ENCODE measurements around the gene KCNQ1. TPM values are rescaled to one million over a fixed set of nuclear protein-coding genes. Genes with fewer than 3 reads are reported as not detected.
A peak's percentile ranks its signal among the peaks of the same experiment; 100 is the strongest.

Gene KCNQ1
- total RNA-seq, 1 donor from 2014 or later: 2.6 TPM

DNA sequence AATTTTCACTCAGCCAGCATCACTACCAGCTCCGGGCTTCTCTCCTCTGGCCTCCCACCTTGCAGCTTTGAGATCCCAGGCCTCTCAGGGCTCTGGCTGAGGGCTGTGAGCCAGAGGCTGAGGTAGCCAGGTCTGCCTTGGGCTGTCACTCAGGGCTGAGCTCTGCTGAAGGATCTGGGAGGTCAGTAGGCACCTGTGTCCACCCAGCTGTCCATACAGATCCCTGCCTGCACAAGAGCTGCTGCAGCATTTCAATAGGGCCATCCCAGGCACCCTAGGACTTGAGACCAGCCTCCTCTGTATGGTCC lies 242.4 kb downstream of the KCNQ1 start:
- Histone ChIP-seq H3K27ac (ENCODE audit: low read depth, low read length) (no peak overlapping the region), H3K27me3 (ENCODE audit: control insufficient read depth in 3 of 3, insufficient read depth in 3 of 3, low read length in 3 of 3) (no peaks in the 10 kb centered on the region), H3K9me3 (ENCODE audit: control insufficient read depth in 3 of 3, low read length in 3 of 3) (no peaks in the 10 kb centered on the region), H3K36me3 (ENCODE audit: control insufficient read depth in 3 of 3, insufficient read depth in 3 of 3, low read length in 3 of 3) (peaks cover 0 to 7% (median 6%) of the 10 kb centered on the region in 3 donors), H3K4me1 (ENCODE audit: control insufficient read depth in 3 of 3, insufficient read depth in 3 of 3, low read length in 3 of 3) (peaks cover 44 to 64% (median 50%) of the 10 kb centered on the region in 3 donors), H3K9ac (ENCODE audit: low read depth in 1 of 3, low read length in 3 of 3) (peak overlapping the region in 1 of 3 donors; percentile 33), H3K4me3 (ENCODE audit: low read length in 3 of 3) (no peak overlapping the region)

DNA sequence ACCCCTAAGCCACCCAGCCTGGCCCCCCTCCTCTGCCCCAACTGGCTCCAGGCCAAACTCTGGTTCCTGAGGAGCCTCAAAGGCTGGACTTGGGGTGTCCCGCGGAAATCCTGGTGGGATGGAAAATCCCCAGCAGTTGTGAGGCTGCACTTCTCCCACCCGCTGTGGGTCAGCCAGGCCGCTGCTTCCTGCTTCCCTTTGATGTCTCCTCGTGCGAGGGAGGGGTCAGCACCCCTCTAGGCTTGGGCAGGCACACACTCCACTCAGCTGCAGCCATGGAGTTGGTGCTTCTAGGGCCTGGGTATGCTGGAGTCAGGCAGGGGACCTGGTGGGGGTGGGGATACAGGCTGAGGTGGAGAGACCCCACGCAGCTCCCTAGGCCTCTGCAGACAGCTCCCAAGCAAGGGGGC lies 243.0 kb downstream of the KCNQ1 start:
- peaks cover 0 to 7% (median 6%) of the 10 kb centered on the region in 3 donors for H3K36me3 ChIP-seq (ENCODE audit: control insufficient read depth in 3 of 3, insufficient read depth in 3 of 3, low read length in 3 of 3)
- H3K9ac ChIP-seq (ENCODE audit: low read depth in 1 of 3, low read length in 3 of 3): no peak overlapping the region
- no peak overlapping the region for H3K27ac ChIP-seq (ENCODE audit: low read depth, low read length)
- H3K27me3 ChIP-seq (ENCODE audit: control insufficient read depth in 3 of 3, insufficient read depth in 3 of 3, low read length in 3 of 3): no peaks in the 10 kb centered on the region
- peaks cover 49 to 70% (median 51%) of the 10 kb centered on the region in 3 donors for H3K4me1 ChIP-seq (ENCODE audit: control insufficient read depth in 3 of 3, insufficient read depth in 3 of 3, low read length in 3 of 3)
- no peak overlapping the region for H3K4me3 ChIP-seq (ENCODE audit: low read length in 3 of 3)
- no peaks in the 10 kb centered on the region for H3K9me3 ChIP-seq (ENCODE audit: control insufficient read depth in 3 of 3, low read length in 3 of 3)

- Histone ChIP-seq H3K27me3 (ENCODE audit: control insufficient read depth in 3 of 3, insufficient read depth in 3 of 3, low read length in 3 of 3) (no peaks in the 10 kb centered on the region), H3K9ac (ENCODE audit: low read depth in 1 of 3, low read length in 3 of 3) (peak overlapping the region in 1 of 3 donors; percentile 7), H3K27ac (ENCODE audit: low read depth, low read length) (no peak overlapping the region), H3K4me1 (ENCODE audit: control insufficient read depth in 3 of 3, insufficient read depth in 3 of 3, low read length in 3 of 3) (peaks cover 50 to 76% (median 53%) of the 10 kb centered on the region in 3 donors), H3K9me3 (ENCODE audit: control insufficient read depth in 3 of 3, low read length in 3 of 3) (no peaks in the 10 kb centered on the region), H3K36me3 (ENCODE audit: control insufficient read depth in 3 of 3, insufficient read depth in 3 of 3, low read length in 3 of 3) (peaks cover 0 to 7% (median 6%) of the 10 kb centered on the region in 3 donors), H3K4me3 (ENCODE audit: low read length in 3 of 3) (no peak overlapping the region)
Measured at GRCh38 chr11:2688381-2689231, 243.8 kb downstream of the KCNQ1 start.

- H3K9me3 ChIP-seq (ENCODE audit: control insufficient read depth in 3 of 3, low read length in 3 of 3): no peaks in the 10 kb centered on the region
- H3K36me3 ChIP-seq (ENCODE audit: control insufficient read depth in 3 of 3, insufficient read depth in 3 of 3, low read length in 3 of 3): peaks cover 0 to 7% (median 6%) of the 10 kb centered on the region in 3 donors
- peaks cover 54 to 82% (median 58%) of the 10 kb centered on the region in 3 donors for H3K4me1 ChIP-seq (ENCODE audit: control insufficient read depth in 3 of 3, insufficient read depth in 3 of 3, low read length in 3 of 3)
- no peak overlapping the region for H3K27ac ChIP-seq (ENCODE audit: low read depth, low read length)
- peak overlapping the region in 2 of 3 donors; percentile 26 to 33 for H3K9ac ChIP-seq (ENCODE audit: low read depth in 1 of 3, low read length in 3 of 3)
- no peak overlapping the region for H3K4me3 ChIP-seq (ENCODE audit: low read length in 3 of 3)
- H3K27me3 ChIP-seq (ENCODE audit: control insufficient read depth in 3 of 3, insufficient read depth in 3 of 3, low read length in 3 of 3): no peaks in the 10 kb centered on the region
Measured at GRCh38 chr11:2689651-2690575, 245.1 kb downstream of the KCNQ1 start.

DNA sequence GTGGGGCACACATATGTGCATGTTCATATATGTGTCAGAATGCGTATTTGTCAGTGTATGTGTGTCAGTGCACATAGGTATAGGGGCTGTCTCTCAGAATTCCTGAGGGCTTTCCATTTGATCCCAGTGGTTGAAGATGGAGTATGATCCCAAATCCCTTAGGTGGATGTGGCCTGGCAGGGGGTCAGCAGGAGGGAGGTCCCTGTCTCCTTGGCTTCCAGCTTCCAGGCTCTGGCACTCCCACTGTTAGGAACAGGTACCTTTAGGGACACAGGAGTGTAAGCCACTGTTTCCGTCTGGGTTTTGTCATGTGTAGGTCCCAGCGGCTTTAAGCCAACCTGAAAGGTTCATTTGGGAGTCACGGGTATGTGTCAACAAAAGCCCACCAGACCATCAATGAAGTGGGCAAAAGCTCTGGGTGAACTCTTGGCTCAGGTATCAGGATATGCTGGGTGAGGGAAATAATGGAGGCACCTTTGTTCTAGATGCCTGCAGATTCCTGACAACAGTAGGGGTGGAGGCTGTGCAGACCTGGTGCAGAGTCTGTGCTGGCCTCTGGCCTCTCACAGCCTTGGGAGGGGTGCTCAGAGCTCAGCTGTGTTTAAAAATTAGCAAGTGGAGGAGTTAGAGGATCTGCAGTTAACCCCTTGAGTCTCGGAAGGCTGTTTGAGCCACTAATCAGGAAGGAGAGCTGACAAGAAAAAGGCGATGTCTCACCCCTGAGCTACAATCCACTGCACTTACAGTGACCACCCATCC lies 246.0 kb downstream of the KCNQ1 start:
- peak overlapping the region in 1 of 3 donors; percentile 33 for H3K9ac ChIP-seq (ENCODE audit: low read depth in 1 of 3, low read length in 3 of 3)
- no peaks in the 10 kb centered on the region for H3K27me3 ChIP-seq (ENCODE audit: control insufficient read depth in 3 of 3, insufficient read depth in 3 of 3, low read length in 3 of 3)

DNA sequence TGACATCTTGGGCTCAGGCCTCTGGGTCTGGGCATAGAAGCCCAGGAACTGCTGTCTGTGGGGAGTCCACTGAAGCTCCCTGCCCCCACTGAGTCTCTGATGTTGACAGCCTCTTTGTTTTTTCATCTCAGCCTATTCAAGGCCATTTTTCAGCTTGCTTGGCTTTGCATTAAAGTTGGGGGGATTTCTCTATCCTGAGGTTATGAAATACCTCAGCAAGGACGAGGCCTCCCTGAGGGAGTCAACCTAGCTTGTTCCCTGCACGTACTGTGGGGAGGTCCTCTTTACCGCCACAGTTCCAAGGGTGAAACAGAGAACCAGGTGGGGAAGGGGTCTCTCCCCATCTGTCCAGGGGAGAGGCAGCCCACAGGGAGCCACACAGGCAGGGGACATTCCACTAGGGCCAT lies 246.6 kb downstream of the KCNQ1 start:
- H3K4me1 ChIP-seq (ENCODE audit: control insufficient read depth in 3 of 3, insufficient read depth in 3 of 3, low read length in 3 of 3): peaks cover 53 to 82% (median 56%) of the 10 kb centered on the region in 3 donors
- H3K36me3 ChIP-seq (ENCODE audit: control insufficient read depth in 3 of 3, insufficient read depth in 3 of 3, low read length in 3 of 3): peaks cover 0 to 2% (median 0%) of the 10 kb centered on the region in 3 donors
- no peak overlapping the region for H3K9ac ChIP-seq (ENCODE audit: low read depth in 1 of 3, low read length in 3 of 3)
- H3K9me3 ChIP-seq (ENCODE audit: control insufficient read depth in 3 of 3, low read length in 3 of 3): no peaks in the 10 kb centered on the region
- H3K4me3 ChIP-seq (ENCODE audit: low read length in 3 of 3): no peak overlapping the region
- H3K27me3 ChIP-seq (ENCODE audit: control insufficient read depth in 3 of 3, insufficient read depth in 3 of 3, low read length in 3 of 3): no peaks in the 10 kb centered on the region
- H3K27ac ChIP-seq (ENCODE audit: low read depth, low read length): no peak overlapping the region

More for the DNA sequence above, 246.0 kb downstream of the KCNQ1 start:
- Histone ChIP-seq H3K36me3 (ENCODE audit: control insufficient read depth in 3 of 3, insufficient read depth in 3 of 3, low read length in 3 of 3) (peaks cover 0 to 2% (median 0%) of the 10 kb centered on the region in 3 donors), H3K27ac (ENCODE audit: low read depth, low read length) (no peak overlapping the region), H3K9me3 (ENCODE audit: control insufficient read depth in 3 of 3, low read length in 3 of 3) (no peaks in the 10 kb centered on the region), H3K4me3 (ENCODE audit: low read length in 3 of 3) (no peak overlapping the region), H3K4me1 (ENCODE audit: control insufficient read depth in 3 of 3, insufficient read depth in 3 of 3, low read length in 3 of 3) (peaks cover 55 to 87% (median 62%) of the 10 kb centered on the region in 3 donors)

- H3K4me1 ChIP-seq (ENCODE audit: control insufficient read depth in 3 of 3, insufficient read depth in 3 of 3, low read length in 3 of 3): peaks cover 50 to 73% (median 56%) of the 10 kb centered on the region in 3 donors
- no peaks in the 10 kb centered on the region for H3K9me3 ChIP-seq (ENCODE audit: control insufficient read depth in 3 of 3, low read length in 3 of 3)
- peaks cover 0 to 2% (median 0%) of the 10 kb centered on the region in 3 donors for H3K36me3 ChIP-seq (ENCODE audit: control insufficient read depth in 3 of 3, insufficient read depth in 3 of 3, low read length in 3 of 3)
- H3K27me3 ChIP-seq (ENCODE audit: control insufficient read depth in 3 of 3, insufficient read depth in 3 of 3, low read length in 3 of 3): no peaks in the 10 kb centered on the region
- H3K9ac ChIP-seq (ENCODE audit: low read depth in 1 of 3, low read length in 3 of 3): peak overlapping the region in 1 of 3 donors; percentile 5
- no peak overlapping the region for H3K4me3 ChIP-seq (ENCODE audit: low read length in 3 of 3)
- no peak overlapping the region for H3K27ac ChIP-seq (ENCODE audit: low read depth, low read length)
Measured at GRCh38 chr11:2691991-2692875, 247.4 kb downstream of the KCNQ1 start.

GRCh38 chr11:2693271-2694261 lies 248.8 kb downstream of the KCNQ1 start:
- Histone ChIP-seq H3K9ac (ENCODE audit: low read depth in 1 of 3, low read length in 3 of 3) (no peak overlapping the region), H3K4me3 (ENCODE audit: low read length in 3 of 3) (no peak overlapping the region), H3K4me1 (ENCODE audit: control insufficient read depth in 3 of 3, insufficient read depth in 3 of 3, low read length in 3 of 3) (peaks cover 40 to 64% (median 43%) of the 10 kb centered on the region in 3 donors), H3K27me3 (ENCODE audit: control insufficient read depth in 3 of 3, insufficient read depth in 3 of 3, low read length in 3 of 3) (no peaks in the 10 kb centered on the region), H3K9me3 (ENCODE audit: control insufficient read depth in 3 of 3, low read length in 3 of 3) (no peaks in the 10 kb centered on the region), H3K36me3 (ENCODE audit: control insufficient read depth in 3 of 3, insufficient read depth in 3 of 3, low read length in 3 of 3) (peaks cover 0 to 2% (median 0%) of the 10 kb centered on the region in 3 donors), H3K27ac (ENCODE audit: low read depth, low read length) (no peak overlapping the region)

Data from skeletal muscle tissue (tissue), 4 donors.